Spinal cord (tissue), 10 donors: ENCODE results near the gene CLTRN. TPM values are rescaled to one million over a fixed set of nuclear protein-coding genes. Genes with fewer than 3 reads are reported as not detected.

ENCODE experiments used
- DNase-seq, 6 donors: peaks; one replicate each; pipeline versions ENCODE4 v3.0.0 to v3.0.0-alpha.2; 2013 to 2015; ENCODE audit warnings: low spot score in 6 of 6, low read depth in 4 of 6
- H3K27ac ChIP-seq: one replicate; pipeline ENCODE4 v1.5.1; 2013; ENCODE audit warnings: low read depth, low read length, control low read depth
- H3K27me3 ChIP-seq: one replicate; pipeline ENCODE4 v1.6.1; 2013; ENCODE audit warnings: low read length; ENCODE audit not compliant: control insufficient read depth, insufficient read depth
- H3K36me3 ChIP-seq: one replicate; pipeline ENCODE4 v1.6.1; 2013; ENCODE audit warnings: low read length; ENCODE audit not compliant: control insufficient read depth, insufficient read depth
- H3K4me1 ChIP-seq: one replicate; pipeline ENCODE4 v1.6.1; 2013; ENCODE audit warnings: low read length; ENCODE audit not compliant: control insufficient read depth, insufficient read depth
- H3K4me3 ChIP-seq: one replicate; pipeline ENCODE4 v1.5.1; 2013; ENCODE audit warnings: low read depth, low read length, control low read depth
- H3K9me3 ChIP-seq: one replicate; pipeline ENCODE4 v1.6.1; 2013; ENCODE audit warnings: low read length; ENCODE audit not compliant: control insufficient read depth, insufficient read depth
- WGBS: methylation state at CpG from one replicate; pipeline ENCODE4 v1.1.5; 2013; ENCODE audit warnings: missing lambda C conversion rate; ENCODE audit not compliant: insufficient coverage; 5-methylcytosine and 5-hydroxymethylcytosine counted together
- polyA plus RNA-seq, 2 donors: library from polyadenylated mRNA; unstranded; fragments of 120-200 nt; gene quantifications; one replicate each; pipeline ENCODE4 v1.2.1, GENCODE V29; 2013; ENCODE audit not compliant: insufficient read length in 2 of 2
- total RNA-seq, 2 donors: library from RNA; depleted of rRNA in 1 of 2; stranded (reverse); fragments of 120-200 nt in 1 of 2; fragments of >200 nt in 1 of 2; gene quantifications; one replicate each; pipeline versions ENCODE4 v1.2.3 to v1.2.4, GENCODE V29; 2013 to 2014
- donor health status: healthy.

CLTRN gene
- total and polyA plus RNA-seq, 4 donors = 0.59 to 2.0 (median 1.3) TPM

DNA sequence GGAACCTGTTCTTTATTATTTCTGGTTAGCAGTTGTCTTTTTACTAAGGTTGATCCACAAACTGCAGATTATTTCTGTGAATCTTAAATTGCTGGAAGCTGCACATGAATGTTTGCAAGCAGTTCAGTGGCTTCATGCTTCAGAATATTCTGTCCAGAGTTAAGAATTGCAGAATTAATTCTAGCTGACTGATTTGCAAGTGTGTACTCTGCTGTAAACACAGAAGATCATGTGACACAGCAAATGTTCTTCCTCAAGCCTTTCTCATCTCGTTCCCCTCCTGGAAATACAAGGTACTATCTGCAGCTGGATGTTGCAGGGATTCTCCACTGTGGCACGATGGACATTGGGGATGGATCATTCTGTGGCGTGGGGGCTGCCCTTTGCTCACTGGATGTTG lies 16.8 kb upstream of the CLTRN start:
- Histone ChIP-seq H3K36me3 (no peaks in the 10 kb centered on the region), H3K27ac (no peak overlapping the region), H3K9me3 (no peaks in the 10 kb centered on the region), H3K27me3 (peaks cover 16% of the 10 kb centered on the region), H3K4me1 (peaks cover 3% of the 10 kb centered on the region), H3K4me3 (no peak overlapping the region)
- WGBS = 80% methylated on average over 2 of the region's 3 CpGs
- DNase-seq = no peak

DNA sequence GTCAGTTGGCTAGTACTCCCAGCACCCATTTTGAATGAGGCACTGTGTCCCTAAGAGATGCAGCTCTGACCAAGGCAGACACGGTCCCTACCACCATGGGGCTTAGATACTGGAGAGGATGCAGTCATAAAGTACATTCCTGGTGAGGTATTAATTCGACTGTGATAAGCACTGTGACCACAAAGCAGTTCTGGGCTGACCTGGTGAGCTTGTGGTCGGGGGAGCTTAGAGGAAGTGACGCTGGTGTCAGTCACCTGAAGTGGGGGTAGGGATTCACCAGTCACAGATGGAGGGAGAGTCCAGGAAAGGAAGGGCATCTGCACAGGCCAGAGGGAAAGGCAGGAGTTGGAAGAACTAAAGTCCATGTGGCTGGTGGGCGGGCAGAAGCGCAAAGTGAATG lies 15.8 kb upstream of the CLTRN start:
- WGBS = 94% methylated on average over 4 of the region's 6 CpGs
- no peaks in the 10 kb centered on the region for H3K36me3 ChIP-seq
- H3K27me3 ChIP-seq = peaks cover 14% of the 10 kb centered on the region
- no peak overlapping the region for H3K27ac ChIP-seq
- peaks cover 13% of the 10 kb centered on the region for H3K4me1 ChIP-seq
- no peak overlapping the region for H3K4me3 ChIP-seq
- no peak for DNase-seq
- H3K9me3 ChIP-seq = no peaks in the 10 kb centered on the region

DNA sequence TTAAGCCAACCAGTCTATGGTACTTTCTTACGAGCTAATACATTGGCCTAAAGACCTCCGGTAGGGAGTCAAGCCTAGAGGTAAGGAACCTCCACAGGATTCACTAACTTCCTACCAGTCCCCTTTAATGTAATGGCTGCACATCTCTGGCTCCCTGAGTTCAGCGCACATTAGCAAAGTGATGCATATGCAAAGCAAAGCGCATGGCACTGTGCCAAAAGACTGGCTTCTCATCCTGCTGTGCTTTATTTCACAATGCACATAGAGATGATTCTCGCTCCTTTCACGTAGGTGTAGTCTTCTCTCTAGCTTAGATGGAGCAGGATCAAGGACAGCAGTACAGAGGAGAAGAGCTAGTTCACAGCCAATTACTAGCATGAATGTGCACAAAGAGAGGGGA lies 14.6 kb upstream of the CLTRN start:
- H3K27me3 ChIP-seq = peaks cover 9% of the 10 kb centered on the region
- peak in 2 of 6 donors; percentile 30 to 55 for DNase-seq
- no peaks in the 10 kb centered on the region for H3K9me3 ChIP-seq
- H3K4me3 ChIP-seq = no peak overlapping the region
- no peaks in the 10 kb centered on the region for H3K36me3 ChIP-seq
- 81% methylated on average over 5 of the region's 6 CpGs for WGBS
- no peak overlapping the region for H3K27ac ChIP-seq
- H3K4me1 ChIP-seq = peaks cover 24% of the 10 kb centered on the region

DNA sequence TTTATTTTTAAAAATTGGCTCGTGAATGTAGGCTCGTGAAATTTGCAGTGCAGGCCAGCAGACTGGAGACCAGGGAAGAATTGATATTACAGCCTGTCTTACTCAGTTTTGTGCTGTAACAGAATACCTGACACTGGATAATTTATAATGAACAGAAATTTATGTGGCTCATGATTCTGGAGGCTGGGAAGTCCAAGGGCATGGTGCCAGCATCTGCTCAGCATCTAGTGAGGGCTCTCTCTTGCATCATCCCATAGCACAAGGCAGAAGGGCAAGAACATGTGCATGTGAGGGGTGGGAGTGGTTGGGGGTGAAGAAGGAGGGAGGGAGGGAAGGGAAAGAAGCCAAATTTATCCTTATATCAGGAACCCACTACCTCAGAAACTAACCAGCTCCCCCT lies 13.7 kb upstream of the CLTRN start:
- 85% methylated on average over 2 of the region's 2 CpGs for WGBS
- no peak for DNase-seq
- no peak overlapping the region for H3K27ac ChIP-seq
- no peaks in the 10 kb centered on the region for H3K36me3 ChIP-seq
- H3K4me3 ChIP-seq = no peak overlapping the region
- peaks cover 24% of the 10 kb centered on the region for H3K4me1 ChIP-seq
- H3K9me3 ChIP-seq = no peaks in the 10 kb centered on the region
- peaks cover 11% of the 10 kb centered on the region for H3K27me3 ChIP-seq

DNA sequence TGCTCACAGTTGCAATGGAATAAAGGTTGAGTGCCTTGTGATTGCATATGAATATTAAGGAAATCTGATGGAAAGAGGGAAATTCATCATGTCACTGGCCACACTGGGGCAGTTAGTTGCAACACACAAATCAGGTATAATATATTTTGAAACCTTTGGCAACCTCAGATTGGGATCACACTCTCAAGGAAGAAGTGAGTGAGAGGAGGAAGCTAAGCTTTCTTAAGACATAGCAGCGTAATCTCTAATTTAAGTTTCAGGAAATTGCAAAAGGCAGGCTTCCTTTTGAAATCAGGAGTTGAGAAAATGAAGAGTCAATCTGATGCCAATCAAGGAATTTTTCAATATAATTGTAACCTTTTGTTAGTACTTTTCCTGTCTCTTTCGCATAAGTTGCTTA lies 12.3 kb upstream of the CLTRN start:
- no peak overlapping the region for H3K27ac ChIP-seq

DNA sequence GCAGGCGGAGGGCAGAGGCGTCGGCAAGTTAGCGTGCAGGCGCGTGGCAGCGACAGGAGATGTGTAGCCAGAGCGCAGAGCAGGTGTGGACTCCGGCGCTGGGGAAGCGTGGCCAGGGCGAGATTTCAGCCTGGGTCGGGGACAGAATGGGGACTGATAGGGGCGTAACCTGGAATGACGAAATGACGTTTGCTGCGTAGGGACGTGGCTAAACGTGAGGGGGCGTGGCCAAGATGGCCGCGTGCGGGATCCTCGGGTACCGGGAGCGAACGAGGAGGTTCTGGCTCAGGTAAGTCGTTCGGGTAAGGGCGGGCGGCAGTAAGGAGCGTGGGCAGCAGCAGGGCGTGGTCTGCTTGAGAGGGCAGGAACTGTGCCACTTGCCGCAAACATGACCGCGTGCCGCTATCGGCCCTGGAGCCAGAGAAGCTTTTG lies 10.9 kb upstream of the CLTRN start:
- Histone ChIP-seq H3K4me3 (peak overlapping the region; percentile 93), H3K36me3 (no peaks in the 10 kb centered on the region), H3K27ac (peak overlapping the region; percentile 99), H3K4me1 (peaks cover 24% of the 10 kb centered on the region), H3K9me3 (no peaks in the 10 kb centered on the region), H3K27me3 (peaks cover 16% of the 10 kb centered on the region)
- under 1% methylated on average over 38 of the region's 38 CpGs for WGBS
- DNase-seq = peak in 3 of 6 donors; percentile 73 to 95 (median 85)

More for the DNA sequence above, 12.3 kb upstream of the CLTRN start:
- Histone ChIP-seq H3K4me3 (no peak overlapping the region), H3K4me1 (peaks cover 24% of the 10 kb centered on the region), H3K9me3 (no peaks in the 10 kb centered on the region), H3K27me3 (peaks cover 13% of the 10 kb centered on the region), H3K36me3 (no peaks in the 10 kb centered on the region)
- DNase-seq = no peak
- no CpG with 5 or more reads among the region's 2 CpGs for WGBS

DNA sequence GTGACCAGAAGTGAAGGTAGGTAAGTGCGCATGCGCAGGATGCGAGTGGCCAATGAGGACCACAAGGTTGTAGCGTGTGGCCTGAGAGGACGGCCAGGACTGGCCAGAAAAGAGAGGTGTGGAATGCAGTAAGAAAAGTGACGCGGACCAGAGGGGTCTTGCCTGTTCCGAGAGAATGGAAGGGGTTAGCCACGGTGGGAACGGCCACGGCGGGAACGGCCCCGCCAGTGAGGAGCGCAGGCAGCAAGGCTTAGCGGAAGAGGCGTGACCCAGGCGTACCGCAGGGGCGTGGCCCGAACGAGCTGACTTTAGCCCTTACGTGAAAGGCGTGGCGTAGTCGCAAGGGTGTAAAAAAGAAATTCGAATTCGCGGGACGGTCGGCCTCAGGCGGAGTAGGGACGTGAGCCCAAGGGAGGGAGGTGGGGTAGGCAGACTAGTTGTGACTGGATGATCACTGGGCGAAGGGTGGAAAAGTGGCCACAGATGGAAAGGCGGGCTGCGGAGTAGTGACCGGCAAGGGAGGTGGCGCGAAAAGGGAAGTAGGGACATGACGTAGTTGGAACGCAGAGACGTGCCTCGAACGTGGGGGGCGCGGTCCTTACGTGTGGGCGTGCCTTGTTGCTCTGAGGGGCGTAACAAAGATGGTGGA lies 10.4 kb upstream of the CLTRN start:
- Histone ChIP-seq H3K27me3 (peaks cover 15% of the 10 kb centered on the region), H3K9me3 (no peaks in the 10 kb centered on the region), H3K36me3 (no peaks in the 10 kb centered on the region), H3K4me3 (peak overlapping the region; percentile 93), H3K27ac (peak overlapping the region; percentile 99), H3K4me1 (peaks cover 24% of the 10 kb centered on the region)
- peak; percentile 79 to 98 (median 90) for DNase-seq
- 0% methylated on average over 49 of the region's 49 CpGs for WGBS

DNA sequence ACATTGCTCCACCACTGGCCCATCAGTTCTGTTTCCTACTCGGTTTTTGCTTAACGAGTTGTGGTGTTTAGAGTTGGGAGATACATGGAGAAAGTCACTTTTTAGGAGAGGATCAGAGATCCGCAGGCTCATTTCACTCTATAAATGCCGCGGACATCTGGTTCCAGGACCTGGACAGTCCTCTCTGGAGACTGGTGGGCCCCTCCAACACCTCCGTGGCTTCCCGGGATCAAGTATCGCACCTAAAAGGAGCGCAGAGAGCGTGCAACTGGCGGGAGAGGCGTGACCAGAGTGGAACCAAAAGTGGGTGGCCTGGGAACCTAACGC lies 9.9 kb upstream of the CLTRN start:
- H3K4me1 ChIP-seq = peaks cover 24% of the 10 kb centered on the region
- H3K27me3 ChIP-seq = peaks cover 16% of the 10 kb centered on the region
- H3K36me3 ChIP-seq = no peaks in the 10 kb centered on the region
- peak overlapping the region; percentile 99 for H3K27ac ChIP-seq
- no peak for DNase-seq
- no peaks in the 10 kb centered on the region for H3K9me3 ChIP-seq
- H3K4me3 ChIP-seq = peak overlapping the region; percentile 93
- WGBS = 1% methylated on average over 9 of the region's 13 CpGs

DNA sequence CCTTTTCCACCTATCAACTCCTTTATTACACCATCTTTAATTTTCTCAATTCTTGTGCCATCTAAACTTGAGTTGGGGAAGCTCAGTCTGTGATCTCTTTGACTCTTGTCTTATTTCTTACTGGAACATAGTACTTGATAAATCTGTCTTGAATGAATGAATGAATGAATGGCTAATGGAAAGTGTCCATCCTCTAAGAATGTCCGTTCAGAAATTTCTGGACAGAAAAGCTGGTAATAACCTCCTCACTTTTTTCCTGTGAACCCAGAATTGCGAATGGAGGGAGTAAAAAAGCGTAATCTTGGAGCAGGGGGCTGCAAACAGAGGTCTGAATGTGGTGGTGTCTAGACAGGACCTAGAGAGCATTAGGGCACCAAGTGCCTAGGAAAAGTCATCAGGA lies 9.4 kb upstream of the CLTRN start:
- no peaks in the 10 kb centered on the region for H3K36me3 ChIP-seq
- DNase-seq = no peak
- H3K27ac ChIP-seq = peak overlapping the region; percentile 99
- WGBS = 100% methylated on average over 1 of the region's 3 CpGs
- peaks cover 16% of the 10 kb centered on the region for H3K27me3 ChIP-seq
- H3K4me3 ChIP-seq = peak overlapping the region; percentile 93
- no peaks in the 10 kb centered on the region for H3K9me3 ChIP-seq
- peaks cover 24% of the 10 kb centered on the region for H3K4me1 ChIP-seq

DNA sequence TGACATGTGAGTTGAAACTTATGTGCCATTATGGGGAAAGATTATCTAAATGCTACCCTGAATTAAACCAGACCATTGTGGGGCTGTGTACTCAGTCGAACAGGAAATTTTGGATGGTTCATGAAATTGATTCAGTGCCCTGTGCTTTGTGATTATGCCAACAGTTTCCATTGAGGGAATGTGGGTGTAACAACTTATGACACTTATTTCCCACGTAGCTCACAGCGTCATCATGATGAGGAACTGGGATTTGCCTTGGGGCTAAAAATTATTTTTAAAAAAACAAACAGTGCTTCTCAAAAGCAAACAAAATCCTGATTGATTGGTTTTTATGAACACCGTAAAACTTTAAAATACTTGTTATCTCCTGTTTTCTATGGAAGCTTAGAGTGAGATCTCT lies 8.3 kb upstream of the CLTRN start:
- WGBS = no CpG with 5 or more reads among the region's 4 CpGs
- Histone ChIP-seq H3K4me1 (peaks cover 24% of the 10 kb centered on the region), H3K4me3 (no peak overlapping the region), H3K9me3 (no peaks in the 10 kb centered on the region), H3K27me3 (peaks cover 16% of the 10 kb centered on the region), H3K27ac (no peak overlapping the region), H3K36me3 (no peaks in the 10 kb centered on the region)
- DNase-seq = no peak
